HepG2 (cell line): ENCODE data around the gene CPNE1. TPM values are rescaled to one million over a fixed set of nuclear protein-coding genes. Genes with fewer than 3 reads are reported as not detected.

Experiments
- ARNT ChIP-seq: fragments of 450-650 bp; IDR thresholded peaks from 2 replicates; pipeline ENCODE4 v1.6.1; 2017
- ARNT2 ChIP-seq: sonication (generic); formaldehyde crosslinking; IDR thresholded peaks from 2 replicates; pipeline ENCODE4 v1.8.0; 2022; ENCODE audit warnings: mild to moderate bottlenecking, low read depth, missing genetic modification reagents, moderate library complexity
- EHMT2 ChIP-seq: fragments of 200-600 bp; sonication (generic); IDR thresholded peaks from 2 replicates; pipeline ENCODE4 v1.7.0; 2017; ENCODE audit warnings: antibody characterized with exemption, low read depth, low read length, borderline replicate concordance
- ELF3 ChIP-seq: IDR thresholded peaks from 2 replicates; pipeline ENCODE4 v1.6.1; 2016; ENCODE audit warnings: missing genetic modification reagents, missing compliant biosample characterization
- FOXJ3 ChIP-seq: sonication (generic); formaldehyde crosslinking; IDR thresholded peaks from 2 replicates; pipeline ENCODE4 v1.4.0; 2020; ENCODE audit warnings: missing genetic modification reagents, mild to moderate bottlenecking, borderline replicate concordance
- GTF3A ChIP-seq: sonication (generic); formaldehyde crosslinking; conservative IDR thresholded peaks from 2 replicates; pipeline ENCODE4 v1.4.0; 2020; ENCODE audit warnings: mild to moderate bottlenecking, missing genetic modification reagents
- KDM4B ChIP-seq: sonication (generic); formaldehyde crosslinking; IDR thresholded peaks from 2 replicates; pipeline ENCODE4 v1.4.0; 2020; ENCODE audit warnings: missing genetic modification reagents
- SOX6 ChIP-seq, 2 experiments: fragments of 450-650 bp in 1 of 2; sonication (generic) in 1 of 2; formaldehyde crosslinking in 1 of 2; IDR thresholded peaks; 2 replicates each; pipeline versions ENCODE4 v1.4.0 to v1.6.1; 2017 to 2020; ENCODE audit warnings: antibody characterized with exemption in 1 of 2, mild to moderate bottlenecking in 1 of 2, missing genetic modification reagents in 1 of 2
- TCF12 ChIP-seq, 2 experiments: fragments of 450-650 bp in 1 of 2; sonication (generic) in 1 of 2; formaldehyde crosslinking in 1 of 2; IDR thresholded peaks; 2 replicates each; pipeline versions ENCODE4 v1.6.1 to v1.8.0; 2017 to 2022; ENCODE audit warnings: antibody characterized with exemption in 1 of 2, mild to moderate bottlenecking in 1 of 2, missing genetic modification reagents in 1 of 2, moderate library complexity in 1 of 2
- TFE3 ChIP-seq: IDR thresholded peaks from 2 replicates; pipeline ENCODE4 v1.6.1; 2016
- ZFP91 ChIP-seq: sonication (generic); formaldehyde crosslinking; IDR thresholded peaks from 2 replicates; pipeline ENCODE4 v1.9.0; 2022; ENCODE audit warnings: missing genetic modification reagents, mild to moderate bottlenecking, borderline replicate concordance
- ZHX2 ChIP-seq, 2 experiments: sonication (generic) in 1 of 2; formaldehyde crosslinking in 1 of 2; IDR thresholded peaks; 2 replicates each; pipeline versions ENCODE4 v1.6.1 to v1.9.0; 2014 to 2022; ENCODE audit warnings: antibody characterized with exemption in 1 of 2, borderline replicate concordance in 1 of 2, inconsistent platforms in 1 of 2, low read depth in 1 of 2, missing genetic modification reagents in 1 of 2
- ZMAT3 ChIP-seq: sonication (generic); formaldehyde crosslinking; conservative IDR thresholded peaks from 2 replicates; pipeline ENCODE4 v1.7.0; 2021; ENCODE audit warnings: missing genetic modification reagents
- ZNF605 ChIP-seq: sonication (generic); formaldehyde crosslinking; IDR thresholded peaks from 2 replicates; pipeline ENCODE4 v1.8.0; 2022; ENCODE audit warnings: mild to moderate bottlenecking, missing genetic modification reagents
- ZNF781 ChIP-seq: sonication (generic); formaldehyde crosslinking; IDR thresholded peaks from 2 replicates; pipeline ENCODE4 v1.5.1; 2020; ENCODE audit warnings: borderline replicate concordance, mild to moderate bottlenecking, missing genetic modification reagents; ENCODE audit errors: not compliant biosample characterization
- ZNF788 ChIP-seq: sonication (generic); formaldehyde crosslinking; IDR thresholded peaks from 2 replicates; pipeline ENCODE4 v1.5.0; 2020; ENCODE audit warnings: mild to moderate bottlenecking, missing genetic modification reagents, borderline replicate concordance
- ZSCAN30 ChIP-seq: sonication (generic); formaldehyde crosslinking; IDR thresholded peaks from 2 replicates; pipeline ENCODE4 v1.5.0; 2020; ENCODE audit warnings: mild to moderate bottlenecking, missing genetic modification reagents
- polyA plus RNA-seq, 8 experiments: library from polyadenylated mRNA; depleted of rRNA in 3 of 8; stranded (reverse) in 7 of 8; unstranded in 1 of 8; fragments of >200 nt; fragmentation: Illumina TruSeq in 4 of 8; extraction: Trizol in 4 of 8; gene quantifications; 2 replicates each; pipeline versions ENCODE4 v1.2.1 to v1.2.3, GENCODE V29; 2011 to 2016; ENCODE audit warnings: low read depth in 4 of 8, missing spikeins in 1 of 8, mixed read lengths in 1 of 8; ENCODE audit not compliant: insufficient read depth in 1 of 8
- total RNA-seq, 5 experiments: library from RNA; depleted of rRNA; stranded (reverse); fragments of >200 nt; fragmentation: Illumina TruSeq; extraction: Trizol; gene quantifications; 2 replicates each; pipeline ENCODE4 v1.2.3, GENCODE V29; 2016; ENCODE audit warnings: low read depth in 1 of 5
- TF ChIP-seq, protein P1 (sequence below): sonication (generic); formaldehyde crosslinking; IDR thresholded peaks from 2 replicates; pipeline ENCODE4 v1.5.0; 2020; ENCODE audit warnings: missing genetic modification reagents

The CPNE1 gene
- total and polyA plus RNA-seq, 2 of the 13 experiments (the other 11 are each of a cell fraction or from before 2014, with no cell fraction given), result 408 to 431 TPM

- TF ChIP-seq ZNF781 (CRISPR knock-in tag) (peak; percentile 99), ZNF605 (CRISPR knock-in tag) (peak; percentile 99), EHMT2 (no peak), ARNT (no peak), ELF3 (CRISPR knock-in tag) (peak; percentile 89), GTF3A (CRISPR knock-in tag) (no peak), ZHX2 (IDR thresholded peaks at IDR 0.05; ENCODE audit: low read depth) (peak; percentile 99), ZHX2 (CRISPR knock-in tag; IDR thresholded peaks at IDR 0.05; ENCODE audit: borderline replicate concordance) (peak; percentile 99), ZMAT3 (CRISPR knock-in tag) (peak; percentile 100), TFE3 (CRISPR knock-in tag) (peak; percentile 95), TCF12 (IDR thresholded peaks at IDR 0.05) (no peak), TCF12 (CRISPR knock-in tag; IDR thresholded peaks at IDR 0.05) (no peak), SOX6 (IDR thresholded peaks at IDR 0.05) (no peak), SOX6 (CRISPR knock-in tag; IDR thresholded peaks at IDR 0.05) (peak; percentile 43; the same call in 1 of the 2 replicates), ZSCAN30 (CRISPR knock-in tag) (peak; percentile 91; the same call in 1 of the 2 replicates), KDM4B (peak; percentile 94), ZFP91 (CRISPR knock-in tag) (peak; percentile 96), ARNT2 (CRISPR knock-in tag) (peak; percentile 98; the same call in 1 of the 2 replicates), ZNF788 (CRISPR knock-in tag) (peak; percentile 83), FOXJ3 (peak; percentile 78)
- TF ChIP-seq, protein P1, sequence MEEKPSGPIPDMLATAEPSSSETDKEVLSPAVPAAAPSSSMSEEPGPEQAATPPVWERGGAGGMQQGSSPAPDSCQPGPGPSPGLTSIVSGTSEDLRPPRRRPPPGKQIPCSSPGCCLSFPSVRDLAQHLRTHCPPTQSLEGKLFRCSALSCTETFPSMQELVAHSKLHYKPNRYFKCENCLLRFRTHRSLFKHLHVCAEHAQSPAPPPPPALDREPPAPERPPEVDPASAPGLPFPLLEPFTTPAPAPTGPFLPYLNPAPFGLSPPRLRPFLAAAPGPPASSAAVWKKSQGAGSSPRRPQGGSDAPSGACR, result 0 out of 2 replicates have a peak, but pooled peaks have one; percentile 13
These were observed 48.8 kb downstream of the CPNE1 start, which contains the start of gene SPAG4 (continued) for GRCh38 chr20:35615667-35616464.
